ENCODE results near the gene CCDC137. TPM values are rescaled to one million over a fixed set of nuclear protein-coding genes. Genes with fewer than 3 reads are reported as not detected.

CCDC137 gene
- total and polyA plus RNA-seq, 2 donors (not counting 1 experiment from before 2014, with no cell fraction given): 6.9 to 9.8 TPM

DNA sequence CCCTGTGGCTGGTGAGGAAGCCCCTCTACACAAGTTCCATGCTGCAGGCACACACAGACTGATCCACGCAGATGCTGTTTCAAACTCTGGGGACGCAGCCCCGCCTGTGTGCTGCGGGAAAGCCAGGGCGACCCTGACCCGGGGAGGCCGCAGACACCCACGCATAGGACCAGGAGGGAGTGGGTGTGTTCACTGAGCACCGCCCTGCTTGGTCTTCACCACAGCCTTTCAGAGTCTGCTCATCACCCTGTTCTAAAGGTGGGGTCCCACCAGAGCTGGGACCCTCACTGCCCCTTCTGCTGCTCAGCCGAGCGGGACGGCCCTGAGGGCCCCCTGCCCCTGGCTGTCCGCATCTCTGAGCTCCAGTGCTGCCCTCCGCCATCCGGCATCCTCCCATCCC lies 22.0 kb upstream of the CCDC137 start:
- H3K36me3 ChIP-seq (ENCODE audit: control insufficient read depth, insufficient read depth, low read length): no peaks in the 10 kb centered on the region
- DNase-seq (ENCODE audit: low read depth in 2 of 2): no peak

DNA sequence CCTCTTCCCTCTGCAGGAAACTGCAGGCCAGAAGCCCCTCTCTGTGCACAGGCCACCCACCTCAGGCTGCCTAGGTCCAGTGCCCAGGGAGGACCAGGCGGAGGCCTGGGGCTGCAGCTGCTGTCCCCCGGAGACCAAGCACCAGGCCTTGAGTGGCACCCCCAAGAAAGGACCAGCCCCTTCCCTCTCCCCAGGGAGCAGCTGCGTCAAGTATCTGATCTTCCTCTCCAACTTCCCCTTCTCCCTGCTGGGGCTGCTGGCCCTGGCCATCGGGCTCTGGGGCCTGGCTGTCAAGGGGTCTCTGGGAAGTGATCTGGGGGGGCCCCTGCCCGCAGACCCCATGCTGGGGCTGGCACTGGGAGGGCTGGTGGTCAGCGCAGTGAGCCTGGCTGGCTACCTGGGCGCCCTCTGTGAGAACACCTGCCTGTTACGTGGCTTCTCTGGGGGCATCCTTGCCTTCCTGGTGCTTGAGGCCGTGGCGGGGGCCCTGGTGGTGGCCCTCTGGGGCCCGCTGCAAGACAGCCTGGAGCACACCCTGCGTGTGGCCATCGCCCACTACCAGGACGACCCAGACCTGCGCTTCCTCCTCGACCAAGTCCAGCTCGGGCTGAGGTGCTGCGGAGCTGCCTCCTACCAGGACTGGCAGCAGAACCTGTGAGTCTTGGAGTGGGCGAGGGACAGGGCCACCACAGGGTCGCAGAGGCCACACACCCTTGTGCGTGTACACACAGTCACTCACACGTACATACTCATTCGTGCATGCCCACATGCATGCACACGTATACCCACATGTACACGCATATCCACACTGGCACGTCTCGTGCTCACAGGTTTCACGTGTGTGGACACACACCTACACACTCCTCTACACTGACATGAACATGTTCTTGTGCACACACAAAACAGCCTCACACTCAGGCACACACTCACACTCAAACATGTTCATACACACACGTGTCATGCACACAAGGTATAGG lies 21.3 kb upstream of the CCDC137 start:
- no peak overlapping the region for H2AFZ ChIP-seq (ENCODE audit: low read length)
- no peaks in the 10 kb centered on the region for H3K79me2 ChIP-seq (ENCODE audit: control insufficient read depth, insufficient read depth, low read length)
- no peaks in the 10 kb centered on the region for H3K9me3 ChIP-seq (ENCODE audit: control insufficient read depth, insufficient read depth, low read depth, low read length)
- peaks cover 22% of the 10 kb centered on the region for H3K27me3 ChIP-seq (ENCODE audit: control insufficient read depth, insufficient read depth, low read length)
- no peak overlapping the region for H3K4me2 ChIP-seq (ENCODE audit: extremely low read depth, insufficient read depth, low read length)
- no peak for TF ChIP-seq EZH2 (IDR thresholded peaks at IDR 0.05; ENCODE audit: low read length, missing control alignments)
- TF ChIP-seq, protein P1, sequence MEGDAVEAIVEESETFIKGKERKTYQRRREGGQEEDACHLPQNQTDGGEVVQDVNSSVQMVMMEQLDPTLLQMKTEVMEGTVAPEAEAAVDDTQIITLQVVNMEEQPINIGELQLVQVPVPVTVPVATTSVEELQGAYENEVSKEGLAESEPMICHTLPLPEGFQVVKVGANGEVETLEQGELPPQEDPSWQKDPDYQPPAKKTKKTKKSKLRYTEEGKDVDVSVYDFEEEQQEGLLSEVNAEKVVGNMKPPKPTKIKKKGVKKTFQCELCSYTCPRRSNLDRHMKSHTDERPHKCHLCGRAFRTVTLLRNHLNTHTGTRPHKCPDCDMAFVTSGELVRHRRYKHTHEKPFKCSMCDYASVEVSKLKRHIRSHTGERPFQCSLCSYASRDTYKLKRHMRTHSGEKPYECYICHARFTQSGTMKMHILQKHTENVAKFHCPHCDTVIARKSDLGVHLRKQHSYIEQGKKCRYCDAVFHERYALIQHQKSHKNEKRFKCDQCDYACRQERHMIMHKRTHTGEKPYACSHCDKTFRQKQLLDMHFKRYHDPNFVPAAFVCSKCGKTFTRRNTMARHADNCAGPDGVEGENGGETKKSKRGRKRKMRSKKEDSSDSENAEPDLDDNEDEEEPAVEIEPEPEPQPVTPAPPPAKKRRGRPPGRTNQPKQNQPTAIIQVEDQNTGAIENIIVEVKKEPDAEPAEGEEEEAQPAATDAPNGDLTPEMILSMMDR (conservative IDR thresholded peaks at IDR 0.05 in 1 of 2, IDR thresholded peaks at IDR 0.05 in 1 of 2; ENCODE audit: low read depth in 1 of 2, low read length in 2 of 2): no peak
- H3K27ac ChIP-seq (ENCODE audit: insufficient read depth, low read length): no peak overlapping the region
- H4K20me1 ChIP-seq (ENCODE audit: control insufficient read depth, extremely low read depth, insufficient read depth, low read length): no peaks in the 10 kb centered on the region
- no peaks in the 10 kb centered on the region for H3K36me3 ChIP-seq (ENCODE audit: control insufficient read depth, insufficient read depth, low read length)
- H3K4me3 ChIP-seq (replicated peaks in 1 of 4; ENCODE audit: control extremely low read depth in 1 of 4, insufficient read depth in 1 of 4, low read depth in 3 of 4, low read length in 4 of 4): no peak overlapping the region
- peaks cover 2% of the 10 kb centered on the region for H3K4me1 ChIP-seq (ENCODE audit: control insufficient read depth, extremely low read depth, insufficient read depth, low read length)
- no peak overlapping the region for H3K9ac ChIP-seq (ENCODE audit: insufficient read depth, low read length)
- DNase-seq (ENCODE audit: low read depth in 2 of 2): no peak

More for the DNA sequence above, 22.0 kb upstream of the CCDC137 start:
- Histone ChIP-seq H3K79me2 (ENCODE audit: control insufficient read depth, insufficient read depth, low read length) (no peaks in the 10 kb centered on the region), H4K20me1 (ENCODE audit: control insufficient read depth, extremely low read depth, insufficient read depth, low read length) (no peaks in the 10 kb centered on the region), H3K9ac (ENCODE audit: insufficient read depth, low read length) (no peak overlapping the region), H3K27ac (ENCODE audit: insufficient read depth, low read length) (no peak overlapping the region), H3K4me1 (ENCODE audit: control insufficient read depth, extremely low read depth, insufficient read depth, low read length) (peaks cover 2% of the 10 kb centered on the region), H3K9me3 (ENCODE audit: control insufficient read depth, insufficient read depth, low read depth, low read length) (no peaks in the 10 kb centered on the region), H3K4me3 (replicated peaks in 1 of 4; ENCODE audit: control extremely low read depth in 1 of 4, insufficient read depth in 1 of 4, low read depth in 3 of 4, low read length in 4 of 4) (no peak overlapping the region), H3K27me3 (ENCODE audit: control insufficient read depth, insufficient read depth, low read length) (peaks cover 22% of the 10 kb centered on the region), H3K4me2 (ENCODE audit: extremely low read depth, insufficient read depth, low read length) (no peak overlapping the region), H2AFZ (ENCODE audit: low read length) (no peak overlapping the region)
- no peak for TF ChIP-seq EZH2 (IDR thresholded peaks at IDR 0.05; ENCODE audit: low read length, missing control alignments)

DNA sequence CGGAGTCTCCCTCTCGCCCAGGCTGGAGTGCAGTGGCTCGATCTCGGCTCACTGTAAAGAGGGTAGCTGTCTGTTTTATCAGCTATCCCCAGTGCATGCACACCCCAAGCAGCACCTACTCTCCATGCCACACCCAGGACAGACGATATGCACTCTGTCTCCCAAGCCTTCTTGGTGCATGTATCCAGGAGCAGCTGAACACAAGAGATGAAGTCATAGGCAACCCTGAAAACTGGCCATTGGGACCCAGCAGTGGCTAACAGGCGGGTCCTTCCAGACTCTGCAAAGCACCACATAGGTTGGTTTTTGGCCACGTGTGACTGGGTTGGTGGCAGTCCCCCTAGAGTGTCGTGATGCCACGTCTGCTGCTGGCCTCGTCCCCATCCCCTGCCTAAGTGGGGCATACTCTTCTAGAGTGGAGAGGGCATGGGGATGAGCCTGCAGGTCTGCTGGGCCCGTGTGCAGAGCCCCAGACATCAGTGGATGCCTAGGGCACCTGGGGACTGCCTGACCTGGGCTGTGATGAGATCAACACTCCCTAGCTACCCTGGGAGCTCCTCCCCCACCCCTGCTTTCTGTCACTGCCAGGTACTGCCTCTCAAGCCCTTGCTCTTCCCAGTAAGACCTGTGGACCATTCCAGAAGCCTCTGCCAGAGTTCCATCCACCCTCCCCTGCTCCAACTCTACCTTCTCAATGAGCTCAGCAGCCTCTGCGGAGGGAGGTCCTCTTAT lies 19.5 kb upstream of the CCDC137 start:
- H3K79me2 ChIP-seq (ENCODE audit: control insufficient read depth, insufficient read depth, low read length): no peaks in the 10 kb centered on the region
- H2AFZ ChIP-seq (ENCODE audit: low read length): no peak overlapping the region
- no peak overlapping the region for H3K27ac ChIP-seq (ENCODE audit: insufficient read depth, low read length)
- no peak for DNase-seq (ENCODE audit: low read depth in 2 of 2)
- no peak overlapping the region for H3K4me2 ChIP-seq (ENCODE audit: extremely low read depth, insufficient read depth, low read length)
- peaks cover 7% of the 10 kb centered on the region for H3K4me1 ChIP-seq (ENCODE audit: control insufficient read depth, extremely low read depth, insufficient read depth, low read length)
- no peak overlapping the region for H3K4me3 ChIP-seq (replicated peaks in 1 of 4; ENCODE audit: control extremely low read depth in 1 of 4, insufficient read depth in 1 of 4, low read depth in 3 of 4, low read length in 4 of 4)
- H3K9me3 ChIP-seq (ENCODE audit: control insufficient read depth, insufficient read depth, low read depth, low read length): no peaks in the 10 kb centered on the region
- H3K9ac ChIP-seq (ENCODE audit: insufficient read depth, low read length): no peak overlapping the region
- H3K27me3 ChIP-seq (ENCODE audit: control insufficient read depth, insufficient read depth, low read length): peaks cover 22% of the 10 kb centered on the region
- H4K20me1 ChIP-seq (ENCODE audit: control insufficient read depth, extremely low read depth, insufficient read depth, low read length): no peaks in the 10 kb centered on the region
- TF ChIP-seq EZH2 (IDR thresholded peaks at IDR 0.05; ENCODE audit: low read length, missing control alignments): no peak
- no peaks in the 10 kb centered on the region for H3K36me3 ChIP-seq (ENCODE audit: control insufficient read depth, insufficient read depth, low read length)
